Activated naive CD4-positive, alpha-beta T cell (primary cell): ENCODE results near the gene PCCA.
"Not testable (repeated sequence)": the region's sequence is repeated elsewhere in the genome, so short reads cannot be mapped to it uniquely, and the experiment has no call there.

Source experiments
- DNase-seq, 4 experiments: peaks; one replicate each; lab custom pipeline; 2025; lab: John Stamatoyannopoulos, UW

The PCCA gene

DNA sequence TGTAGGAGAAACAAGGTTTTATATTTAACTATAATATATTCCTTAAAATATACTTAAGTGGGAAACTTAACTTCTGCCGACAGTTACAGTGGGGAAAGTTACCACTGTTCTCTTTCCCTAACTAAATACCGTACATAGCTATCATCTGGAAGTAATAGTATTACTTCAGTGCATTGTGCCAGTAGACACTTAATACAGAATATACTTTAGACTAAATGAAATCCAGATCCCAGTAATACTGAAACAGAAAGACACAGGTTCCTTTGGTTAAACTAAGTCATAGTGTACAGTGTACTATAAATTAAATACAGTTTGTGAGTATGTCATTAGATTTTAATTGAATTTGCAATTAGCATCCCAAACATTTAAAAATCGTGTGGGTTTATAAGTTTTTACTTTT, 107.5 kb downstream of the PCCA start:
- DNase-seq, result no peak

DNA sequence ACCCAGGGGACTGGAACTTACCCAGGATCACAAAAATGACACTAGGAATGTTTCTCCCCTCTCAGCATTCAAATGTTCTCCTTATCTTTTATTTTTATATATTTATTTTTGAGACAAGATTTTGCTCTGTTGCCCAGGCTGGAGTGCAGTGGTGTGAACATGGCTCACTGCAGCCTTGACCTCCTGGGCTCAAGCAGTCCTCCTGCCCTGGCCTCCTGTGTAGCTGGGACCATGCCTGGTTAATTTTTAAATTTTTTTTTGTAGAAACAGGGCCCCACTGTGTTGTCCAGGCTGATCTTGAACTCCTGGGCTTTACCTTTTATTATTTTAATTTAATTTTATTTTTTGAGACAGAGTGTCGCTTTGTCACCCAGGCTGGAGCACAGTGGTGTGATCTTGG, 108.2 kb downstream of the PCCA start:
- no peak for DNase-seq

DNA sequence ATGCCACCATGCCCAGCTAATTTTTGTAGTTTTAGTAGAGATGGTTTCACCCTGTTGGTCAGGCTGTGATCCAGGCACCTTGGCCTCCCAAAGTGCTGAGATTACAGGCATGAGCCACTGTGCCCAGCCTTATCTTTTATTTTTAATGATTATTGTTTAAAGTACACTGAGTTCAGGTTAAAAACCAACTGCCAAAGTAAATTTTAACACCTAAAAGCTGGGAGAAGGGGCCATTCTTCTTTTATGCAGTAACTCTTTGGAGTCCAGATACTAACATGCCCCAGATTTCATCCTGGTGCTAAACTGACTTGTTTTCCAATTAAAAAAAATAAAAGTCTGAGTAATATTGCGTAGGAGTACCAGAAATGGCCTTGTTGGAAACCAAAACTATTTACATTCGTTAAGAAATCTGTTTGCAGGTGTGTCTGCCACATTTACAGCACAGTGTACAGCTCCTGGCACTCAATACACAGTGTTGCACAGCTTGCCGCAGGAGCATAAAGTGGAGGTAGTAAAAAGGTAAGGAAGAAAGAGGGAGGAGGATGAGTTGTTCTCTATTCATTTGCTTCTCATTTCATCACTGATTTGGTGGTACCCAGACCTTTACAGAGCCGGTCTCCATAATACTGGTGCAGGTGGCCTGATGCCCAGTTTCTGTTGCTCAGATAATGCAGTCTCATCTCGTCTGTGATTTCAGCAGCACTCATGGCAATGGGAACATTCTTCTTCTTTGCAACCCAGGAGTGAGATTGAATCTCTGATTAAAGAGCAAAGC, 108.9 kb downstream of the PCCA start:
- no peak for DNase-seq

DNA sequence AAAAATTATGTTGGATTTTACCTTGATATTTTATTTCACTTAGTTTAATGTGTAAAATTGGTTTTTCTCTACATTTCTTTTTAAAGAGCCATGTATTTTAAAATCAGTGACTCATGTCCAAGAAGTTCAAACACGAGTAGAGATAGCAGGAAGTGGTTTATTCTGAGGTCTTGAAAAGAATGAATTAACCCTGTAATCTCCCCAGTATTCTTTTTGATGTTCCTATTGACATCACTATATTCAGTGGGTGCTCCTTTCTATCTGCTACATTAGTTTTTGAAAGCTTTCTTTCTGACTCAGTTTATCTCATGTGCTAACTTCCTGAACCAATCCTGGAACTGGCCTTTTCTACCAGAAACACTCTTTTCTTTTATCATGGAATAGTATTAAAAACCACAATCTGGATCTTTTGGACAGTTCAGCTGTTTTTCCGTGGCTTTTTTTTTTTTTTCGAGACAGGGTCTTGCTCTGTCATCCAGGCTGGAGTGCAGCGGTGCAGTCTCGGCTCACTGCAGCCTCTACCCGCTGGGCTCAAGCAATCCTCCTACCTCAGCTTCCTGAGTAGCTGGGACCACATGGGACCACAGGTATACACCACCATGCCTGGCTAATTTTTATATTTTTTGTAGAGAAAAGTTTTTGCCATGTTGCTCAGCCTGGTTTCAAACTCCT, 114.9 kb downstream of the PCCA start:
- DNase-seq, result no peak

DNA sequence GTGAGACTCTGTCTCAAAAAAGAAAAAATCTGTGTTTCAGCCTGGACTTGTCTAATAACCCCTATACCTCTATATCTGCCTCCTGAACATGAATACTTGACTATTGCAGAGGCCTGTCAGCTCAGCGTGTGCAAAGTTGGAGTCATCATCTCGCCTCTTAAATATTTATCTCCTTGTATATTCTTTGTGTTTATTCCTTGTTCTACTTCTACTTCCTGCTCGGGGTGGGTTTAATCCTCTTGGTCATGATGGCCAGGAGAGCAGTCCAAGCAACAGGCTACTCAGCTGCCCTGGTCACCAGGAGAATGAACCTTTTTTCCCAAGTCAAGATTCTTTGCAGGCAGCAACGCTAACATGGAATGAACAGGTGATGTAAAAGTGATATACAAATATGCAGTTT, 119.1 kb downstream of the PCCA start:
- DNase-seq, result no peak

DNA sequence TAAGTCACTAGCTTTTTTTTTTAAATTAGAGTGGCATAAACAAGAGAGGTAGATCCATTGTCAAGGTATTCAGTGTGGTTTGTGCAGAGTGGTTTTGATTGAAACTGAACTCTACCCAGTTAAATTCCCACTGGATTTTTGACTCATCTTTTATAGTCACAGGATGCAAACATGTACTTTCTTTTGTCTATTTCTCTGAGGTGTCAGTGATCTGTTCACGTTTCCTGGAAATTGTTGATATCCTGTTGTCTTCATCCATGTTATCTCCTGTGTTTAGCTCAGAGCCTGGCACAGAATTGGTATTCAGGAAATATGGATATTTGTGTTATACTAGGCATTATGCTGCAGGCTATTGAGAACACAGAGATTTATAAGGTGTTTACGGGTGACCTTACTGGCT, 119.7 kb downstream of the PCCA start:
- no peak for DNase-seq

DNA sequence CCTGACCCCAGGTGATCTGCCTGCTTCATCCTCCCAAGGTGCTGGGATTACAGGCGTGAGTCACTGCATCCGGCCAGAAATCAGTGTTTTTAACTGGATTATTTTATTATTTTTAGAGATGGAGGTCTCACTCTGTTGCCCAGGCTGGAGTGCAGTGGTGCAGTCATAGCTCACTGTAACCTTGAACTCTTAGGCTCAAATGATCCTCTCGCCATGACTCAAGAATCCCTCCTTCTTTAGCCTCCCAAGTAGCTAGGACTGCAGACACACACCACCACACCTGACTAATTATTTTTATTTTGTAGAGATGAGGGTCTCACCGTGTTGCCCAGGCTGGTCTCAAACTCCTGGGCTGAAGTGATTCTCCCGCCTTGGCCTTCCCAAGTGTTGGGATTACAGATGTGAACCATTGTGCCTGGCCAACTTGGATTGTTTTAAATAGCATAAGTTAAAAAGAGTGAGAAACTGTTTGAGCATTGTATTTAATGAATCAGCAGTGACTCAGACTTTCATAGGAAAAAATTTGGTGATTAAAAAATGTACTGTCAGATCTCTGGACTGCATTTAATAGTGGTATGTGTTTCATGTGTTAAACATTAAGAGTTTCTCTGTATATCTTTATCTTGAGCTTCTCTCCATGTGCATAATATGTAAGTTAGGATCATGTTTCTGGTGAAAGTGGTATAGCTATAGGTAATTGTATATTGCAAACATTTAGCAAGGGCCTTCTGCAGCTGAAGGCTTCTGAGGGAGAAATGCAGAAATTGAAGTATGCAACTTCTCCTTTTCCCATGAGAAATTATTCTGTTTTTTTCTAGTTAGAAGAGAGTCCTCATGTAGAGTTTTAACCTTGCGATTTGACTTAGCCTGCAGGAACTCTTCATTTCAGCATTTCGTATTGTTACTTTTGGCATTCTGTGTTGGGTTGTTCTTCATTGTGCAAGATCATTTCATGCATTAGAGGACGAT, 121.2 kb downstream of the PCCA start:
- no peak for DNase-seq

DNA sequence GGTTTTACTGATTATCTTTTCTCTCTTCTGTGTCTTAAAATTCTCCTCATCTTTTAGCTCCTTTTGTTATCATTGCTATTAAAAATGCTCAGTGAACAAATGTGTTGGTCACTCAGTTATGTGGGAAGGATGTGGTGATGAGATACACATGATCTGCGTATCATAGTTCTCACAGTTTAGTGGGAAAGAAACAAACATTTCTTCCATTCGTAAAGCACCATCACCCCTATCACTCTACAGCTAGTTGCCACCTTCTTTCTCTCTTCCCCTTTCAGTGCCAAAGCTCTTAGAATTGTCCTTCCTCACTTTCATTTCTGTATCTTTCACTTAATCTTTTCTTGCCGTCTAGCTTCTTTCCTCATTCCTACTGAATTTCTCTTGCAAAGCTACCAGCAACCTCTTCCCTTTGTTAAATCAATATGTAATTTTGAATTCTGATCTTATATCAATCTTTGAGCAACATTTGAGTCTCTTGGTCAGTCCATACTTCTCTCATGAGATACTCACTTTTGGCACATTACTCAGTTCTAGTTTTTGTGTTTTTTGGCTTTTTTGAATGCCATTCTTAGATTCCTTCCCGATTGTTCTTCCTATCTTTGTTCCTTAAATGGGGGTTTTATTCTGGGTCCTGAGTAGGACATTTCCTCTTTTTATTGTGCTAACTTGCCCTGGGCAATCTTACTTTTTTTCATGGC, 122.3 kb downstream of the PCCA start:
- DNase-seq, result no peak

DNA sequence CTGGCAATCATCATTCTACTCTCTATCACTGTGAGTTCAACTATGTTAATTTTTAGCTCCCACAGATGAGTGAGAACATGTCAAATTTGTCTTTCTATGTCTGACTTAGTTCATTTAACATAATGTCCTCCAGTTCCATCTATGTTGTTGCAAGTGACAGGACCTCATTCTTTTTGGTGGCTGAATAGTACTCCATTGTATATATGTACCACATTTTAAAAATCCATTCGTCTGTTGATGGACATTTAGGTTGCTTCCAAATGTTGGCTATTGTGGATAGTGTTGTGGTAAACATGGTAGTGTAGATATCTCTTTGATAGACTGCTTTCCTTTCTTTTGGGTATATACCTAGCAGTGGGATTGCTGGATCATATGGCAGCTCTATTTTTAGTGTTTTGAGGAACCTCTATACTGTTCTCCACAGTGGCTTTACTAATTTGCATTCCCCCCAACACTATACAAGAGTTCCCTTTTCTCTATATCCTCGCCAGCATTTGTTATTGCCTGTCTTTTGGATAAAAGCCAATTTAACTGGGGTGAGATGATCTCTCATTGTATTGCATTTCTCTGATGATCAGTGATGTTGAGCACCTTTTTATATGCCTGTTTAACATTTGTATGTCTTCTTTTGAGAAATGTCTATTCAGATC, 124.1 kb downstream of the PCCA start:
- no peak for DNase-seq

DNA sequence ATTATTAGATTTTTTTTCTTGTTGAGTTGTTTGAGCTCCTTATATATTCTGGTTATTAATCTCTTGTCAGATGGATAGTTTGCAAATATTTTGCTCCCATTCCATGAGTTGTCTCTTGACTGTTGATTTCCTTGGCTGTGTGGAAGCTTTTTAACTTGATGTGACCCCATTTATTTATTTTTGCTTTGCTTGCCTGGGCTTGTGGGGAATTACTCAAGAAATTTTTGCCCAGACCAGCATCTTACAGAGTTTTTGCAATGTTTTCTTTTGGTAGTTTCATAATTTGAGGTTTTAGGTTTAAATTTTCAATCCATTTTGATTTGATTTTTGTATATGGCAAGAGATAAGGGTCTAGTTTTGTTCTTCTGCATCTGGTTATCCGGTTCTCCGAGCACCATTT, 124.7 kb downstream of the PCCA start:
- no peak for DNase-seq

DNA sequence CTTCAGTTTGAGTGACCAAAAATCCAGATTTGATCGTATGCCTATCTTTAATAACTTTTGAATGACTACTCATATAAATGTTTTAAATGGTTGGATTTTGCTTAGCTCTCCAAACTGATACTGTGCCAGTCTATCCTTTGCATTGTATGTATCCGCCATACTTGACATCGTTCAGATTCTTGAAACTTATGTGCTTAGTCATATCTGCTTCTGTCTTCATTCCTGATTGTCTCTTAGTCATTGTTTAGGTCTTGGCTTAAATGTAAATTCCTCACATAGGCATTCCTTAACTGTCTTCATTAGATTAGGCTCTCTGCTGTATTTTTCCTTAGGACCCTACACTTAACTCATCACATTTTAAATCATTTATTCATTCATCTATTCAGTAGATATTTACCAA, 126.0 kb downstream of the PCCA start:
- no peak for DNase-seq

DNA sequence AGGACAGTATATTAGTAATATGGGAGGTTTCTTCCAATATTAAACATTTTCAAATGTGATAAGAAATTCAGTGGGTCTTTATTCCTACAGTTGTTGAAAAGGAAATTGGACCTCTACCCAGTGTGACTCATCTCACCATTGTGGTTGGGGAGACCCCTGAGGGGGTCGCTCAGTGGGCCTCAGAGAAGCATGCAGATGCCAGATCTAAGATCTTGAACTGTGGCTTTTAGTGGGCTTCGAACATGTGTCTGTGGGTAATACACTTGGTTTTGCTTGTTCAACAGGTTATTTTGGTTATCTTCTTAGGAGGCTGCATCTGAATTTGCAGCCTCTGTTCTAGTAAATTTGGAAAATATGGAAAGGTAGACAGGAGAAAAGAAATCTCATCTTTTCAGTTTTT, 132.3 kb downstream of the PCCA start:
- no peak for DNase-seq

DNA sequence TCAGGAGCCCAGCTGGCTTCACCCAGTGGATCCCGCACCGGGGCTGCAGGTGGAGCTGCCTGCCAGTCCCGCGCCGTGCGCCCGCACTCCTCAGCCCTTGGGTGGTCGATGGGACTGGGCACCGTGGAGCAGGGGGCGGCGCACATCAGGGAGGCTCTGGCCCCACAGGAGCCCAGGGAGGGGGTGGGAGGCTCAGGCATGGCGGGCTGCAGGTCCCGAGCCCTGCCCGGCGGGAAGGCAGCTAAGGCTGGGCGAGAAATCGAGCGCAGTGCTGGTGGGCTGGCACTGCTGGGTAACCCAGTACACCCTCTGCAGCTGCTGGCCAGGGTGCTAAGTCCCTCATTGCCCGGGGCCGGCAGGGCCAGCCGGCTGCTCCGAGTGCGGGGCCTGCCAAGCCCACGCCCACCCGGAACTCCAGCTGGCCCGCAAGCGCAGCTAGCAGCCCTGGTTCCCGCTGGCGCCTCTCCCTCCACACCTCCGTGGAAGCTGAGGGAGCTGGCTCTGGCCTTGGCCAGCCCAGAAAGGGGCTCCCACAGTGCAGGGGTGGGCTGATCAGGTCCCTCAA, 135.2 kb downstream of the PCCA start:
- not testable (repeated sequence) for DNase-seq

DNA sequence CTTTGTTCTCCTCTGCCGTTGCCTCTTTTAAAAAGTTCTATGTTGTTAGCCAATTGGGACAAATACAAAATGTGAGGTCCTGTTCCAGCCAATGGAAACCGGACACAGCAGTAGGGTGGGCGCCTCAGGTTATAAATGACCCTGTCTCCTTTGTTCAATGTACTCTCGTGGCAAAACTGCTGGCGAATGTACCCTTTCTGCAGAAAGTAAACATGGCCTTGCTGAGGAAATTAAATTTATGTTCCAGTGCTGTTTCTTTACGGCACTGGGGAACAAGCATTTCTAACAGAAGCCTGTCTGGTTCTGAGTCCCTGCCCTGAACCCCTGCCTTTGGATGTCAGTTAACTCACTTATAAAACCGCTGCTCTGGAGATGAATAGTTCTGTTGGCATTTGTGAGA, 140.7 kb downstream of the PCCA start:
- no peak for DNase-seq

DNA sequence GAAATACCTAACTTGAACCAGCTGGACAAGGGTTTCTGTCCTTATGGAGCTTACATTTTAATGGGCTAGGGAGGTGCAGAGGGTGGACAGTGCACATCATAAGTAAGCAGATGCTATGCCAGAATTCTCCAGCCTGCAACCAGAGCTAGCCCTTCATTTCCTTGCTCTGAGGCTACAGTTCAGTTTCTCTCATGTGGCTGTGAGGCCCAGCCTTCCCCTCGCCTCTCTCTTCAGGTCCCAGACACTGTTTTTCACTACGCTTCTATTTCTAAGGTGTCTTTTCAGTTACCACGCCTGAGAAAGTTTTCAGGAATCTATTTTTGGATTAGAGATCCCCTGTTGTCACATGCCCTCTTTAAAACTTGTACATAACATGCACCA, 141.9 kb downstream of the PCCA start:
- DNase-seq, result no peak

DNA sequence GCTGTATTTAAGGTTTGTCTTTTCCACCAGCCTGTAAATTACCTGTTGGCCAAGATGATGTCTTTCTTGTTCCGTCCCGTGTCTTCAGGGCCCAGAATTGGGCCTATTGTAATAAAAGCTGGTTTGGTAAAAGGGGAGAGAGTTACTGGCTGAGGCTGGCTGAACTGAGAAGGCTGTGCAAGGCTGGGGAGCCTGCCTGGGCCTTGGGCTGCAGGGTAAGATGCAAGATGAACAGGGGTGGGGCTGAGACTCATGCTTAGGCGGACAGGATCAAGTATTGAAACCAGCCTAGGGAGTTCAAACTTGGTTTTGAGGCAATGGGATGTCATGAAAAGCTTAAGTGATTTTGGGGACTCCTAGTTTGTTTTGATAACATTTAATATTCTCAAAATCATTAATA, 142.3 kb downstream of the PCCA start:
- DNase-seq, result no peak

DNA sequence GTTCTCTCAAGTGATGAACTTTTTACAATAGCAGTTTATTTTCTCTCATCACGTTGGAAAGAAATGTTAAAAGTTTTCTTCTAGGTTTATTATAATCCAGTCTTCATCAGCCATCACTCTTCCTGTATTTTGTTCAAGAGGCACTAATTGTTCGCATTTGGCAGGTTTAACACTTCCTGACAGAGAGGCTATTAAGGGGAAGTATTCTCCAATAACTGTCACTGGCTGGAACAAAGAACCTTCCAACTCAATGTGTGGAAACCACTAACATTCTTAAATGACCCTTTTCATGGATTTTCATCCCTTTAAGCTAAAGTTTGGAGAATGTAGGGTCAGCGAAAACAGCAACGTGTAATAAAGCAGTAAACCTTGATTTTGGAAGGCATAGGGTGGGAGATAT, 145.1 kb downstream of the PCCA start:
- no peak for DNase-seq

DNA sequence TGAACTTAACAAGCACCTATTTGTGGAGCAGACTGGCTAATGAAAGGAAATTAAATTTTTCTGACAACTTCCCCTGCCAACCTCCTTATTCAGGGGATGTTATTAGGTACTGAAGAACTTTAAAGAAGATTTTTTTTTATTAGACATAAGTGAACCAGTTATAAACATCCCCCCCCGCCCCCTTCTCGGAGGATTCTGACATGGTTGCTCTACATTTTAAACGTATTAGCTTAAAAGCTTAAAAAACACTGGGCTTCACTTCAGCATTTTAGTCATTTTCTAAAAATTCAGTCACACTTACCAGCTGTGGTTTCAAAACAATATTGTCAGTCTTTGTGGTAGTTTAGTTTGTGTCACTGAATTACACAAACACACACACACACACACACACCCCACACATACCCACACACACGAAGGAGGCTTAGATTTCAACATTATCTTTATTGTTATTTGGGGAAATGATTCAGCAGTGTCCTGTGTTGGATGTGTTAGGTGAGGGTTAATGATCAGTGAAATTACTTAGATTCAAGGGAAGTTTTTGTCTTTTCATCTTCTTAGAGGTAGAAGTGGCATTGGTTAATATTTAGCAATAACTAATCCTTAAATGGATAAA, 145.7 kb downstream of the PCCA start:
- DNase-seq, result no peak

DNA sequence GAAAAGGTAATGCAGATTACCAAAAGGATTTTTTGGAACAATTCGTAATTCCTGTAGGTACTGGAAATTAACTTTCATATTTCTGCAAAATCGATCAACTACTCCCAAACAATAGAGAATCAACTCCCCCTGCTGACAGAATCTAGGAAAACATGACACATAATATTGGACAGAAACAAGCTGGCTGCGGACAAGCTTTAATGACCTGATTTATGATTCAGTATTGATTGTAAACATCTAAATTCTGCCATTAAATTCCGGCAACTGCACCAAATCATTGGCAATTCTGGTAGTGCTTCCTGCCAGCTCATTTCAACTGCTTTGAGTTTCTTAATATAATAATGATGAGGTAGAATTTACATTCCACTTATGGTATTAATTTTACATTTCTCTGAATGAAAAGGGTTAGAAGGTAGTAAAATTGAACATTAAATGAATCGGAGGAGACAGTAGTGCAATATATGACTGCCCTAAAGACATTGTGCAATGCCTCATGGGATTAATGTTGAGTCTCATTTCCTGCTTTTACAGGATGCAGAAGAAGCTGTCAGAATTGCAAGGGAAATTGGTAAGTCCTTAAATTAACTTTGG, 146.5 kb downstream of the PCCA start:
- no peak for DNase-seq

DNA sequence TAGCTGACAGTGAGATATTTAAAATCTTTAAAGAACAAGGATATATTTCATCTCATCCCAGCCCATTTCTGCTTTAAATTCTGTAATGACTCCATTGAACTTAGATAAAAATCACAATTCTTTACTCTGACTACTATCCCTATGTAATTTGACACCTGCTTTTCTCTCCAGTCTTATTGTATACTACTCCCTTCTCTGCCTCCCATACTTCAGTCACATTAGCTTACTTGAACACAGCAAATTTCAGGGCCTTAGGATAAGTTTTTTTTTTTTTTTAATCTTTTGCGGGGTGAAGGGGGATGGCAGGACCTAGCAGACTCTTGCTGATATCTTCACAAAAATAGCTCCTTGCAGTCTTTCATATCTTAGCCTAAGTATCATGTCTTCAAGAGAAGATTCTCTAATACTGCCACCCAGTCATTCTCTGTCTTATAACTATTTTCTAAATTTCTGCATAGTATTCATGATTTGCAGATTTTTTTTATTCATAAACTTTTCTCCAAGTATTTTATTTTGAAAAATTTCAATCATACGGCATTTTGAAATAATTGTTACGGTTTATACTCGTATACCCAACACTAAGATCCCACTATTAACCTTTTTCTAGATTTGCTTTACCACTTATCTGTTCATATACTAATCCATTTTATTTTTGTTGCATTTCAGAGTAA, 151.4 kb downstream of the PCCA start:
- DNase-seq, result no peak
